LNCaP clone FGC (cell line): ENCODE measurements around the gene GRM1.

ENCODE experiments used
- DNase-seq: peaks from one replicate; pipeline ENCODE4 v3.0.0-alpha.2; 2011; ENCODE audit warnings: low read depth
- H3K4me3 ChIP-seq: 2 replicates; pipeline ENCODE4 v1.5.1; 2011; ENCODE audit warnings: mild to moderate bottlenecking, low read depth, low read length, control low read depth
- CTCF ChIP-seq: IDR thresholded peaks from 2 replicates; pipeline ENCODE4 v1.5.1; 2012; ENCODE audit warnings: mild to moderate bottlenecking; ENCODE audit not compliant: control insufficient read depth, insufficient read depth; ENCODE audit errors: extremely low read depth

GRM1 gene

GRCh38 chr6:146422789-146423375, 394.0 kb downstream of the GRM1 start:
- DNase-seq, result no peak
- H3K4me3 ChIP-seq, result no peak overlapping the region
- TF ChIP-seq CTCF, result no peak

- no peak for TF ChIP-seq CTCF
Measured at GRCh38 chr6:146423452-146423851, 394.6 kb downstream of the GRM1 start.

GRCh38 chr6:146426516-146426915, 397.7 kb downstream of the GRM1 start:
- TF ChIP-seq CTCF, result no peak
- DNase-seq, result no peak
- H3K4me3 ChIP-seq, result no peak overlapping the region

More at GRCh38 chr6:146423452-146423851, 394.6 kb downstream of the GRM1 start:
- no peak overlapping the region for H3K4me3 ChIP-seq
- DNase-seq, result no peak

GRCh38 chr6:146429831-146430230, 401.0 kb downstream of the GRM1 start:
- no peak for TF ChIP-seq CTCF
- DNase-seq, result no peak
- no peak overlapping the region for H3K4me3 ChIP-seq

GRCh38 chr6:146433881-146434731, 405.2 kb downstream of the GRM1 start:
- no peak for DNase-seq
- no peak for TF ChIP-seq CTCF
- H3K4me3 ChIP-seq, result no peak overlapping the region

- H3K4me3 ChIP-seq, result no peak overlapping the region
- TF ChIP-seq CTCF, result no peak
- DNase-seq, result no peak
Measured at GRCh38 chr6:146434732-146435390, 406.0 kb downstream of the GRM1 start.
